Middle frontal gyrus (tissue), 1 donor: ENCODE measurements around the gene LCN15.
"Not testable (repeated sequence)": the region's sequence is repeated elsewhere in the genome, so short reads cannot be mapped to it uniquely, and the experiment has no call there.

Experiments used
- DNase-seq: peaks from one replicate; pipeline ENCODE4 v3.0.0-alpha.2; 2015; ENCODE audit warnings: low spot score; ENCODE audit errors: extremely low spot score

LCN15 gene

DNA sequence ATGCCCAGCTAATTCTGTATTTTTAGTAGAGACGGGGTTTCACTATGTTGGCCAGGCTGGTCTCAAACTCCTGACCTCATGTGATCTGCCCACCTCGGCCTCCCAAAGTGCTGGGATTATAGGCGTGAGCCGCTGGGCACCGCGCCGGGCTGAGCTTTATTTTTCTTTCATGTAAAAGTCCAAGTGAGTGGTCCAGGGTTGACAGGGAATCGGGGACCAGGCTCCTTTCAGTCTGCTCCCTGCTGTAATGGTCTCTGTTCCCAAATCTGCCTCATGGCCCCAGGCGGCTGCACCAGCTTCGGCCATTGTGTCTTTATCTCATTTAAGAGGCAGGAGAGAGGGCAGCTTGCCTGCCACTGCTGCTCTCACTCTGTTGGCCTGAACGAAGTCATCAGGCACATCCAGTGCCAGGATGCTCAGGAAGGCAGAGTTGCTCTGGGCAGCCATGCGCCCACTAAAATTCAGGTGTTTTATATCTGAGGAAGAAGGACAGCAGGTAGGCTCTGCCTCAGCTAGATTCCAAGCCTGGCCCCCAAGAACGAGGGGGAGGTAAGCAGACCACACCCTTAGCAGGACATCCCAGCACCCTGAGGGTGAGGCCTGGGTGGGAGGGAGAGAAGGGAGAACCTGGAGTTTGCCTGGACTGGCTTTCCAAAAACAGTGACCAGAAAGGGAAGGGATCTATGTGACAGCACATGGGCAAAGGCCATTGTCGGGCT lies 30.1 kb upstream of the LCN15 start:
- DNase-seq: no peak

DNA sequence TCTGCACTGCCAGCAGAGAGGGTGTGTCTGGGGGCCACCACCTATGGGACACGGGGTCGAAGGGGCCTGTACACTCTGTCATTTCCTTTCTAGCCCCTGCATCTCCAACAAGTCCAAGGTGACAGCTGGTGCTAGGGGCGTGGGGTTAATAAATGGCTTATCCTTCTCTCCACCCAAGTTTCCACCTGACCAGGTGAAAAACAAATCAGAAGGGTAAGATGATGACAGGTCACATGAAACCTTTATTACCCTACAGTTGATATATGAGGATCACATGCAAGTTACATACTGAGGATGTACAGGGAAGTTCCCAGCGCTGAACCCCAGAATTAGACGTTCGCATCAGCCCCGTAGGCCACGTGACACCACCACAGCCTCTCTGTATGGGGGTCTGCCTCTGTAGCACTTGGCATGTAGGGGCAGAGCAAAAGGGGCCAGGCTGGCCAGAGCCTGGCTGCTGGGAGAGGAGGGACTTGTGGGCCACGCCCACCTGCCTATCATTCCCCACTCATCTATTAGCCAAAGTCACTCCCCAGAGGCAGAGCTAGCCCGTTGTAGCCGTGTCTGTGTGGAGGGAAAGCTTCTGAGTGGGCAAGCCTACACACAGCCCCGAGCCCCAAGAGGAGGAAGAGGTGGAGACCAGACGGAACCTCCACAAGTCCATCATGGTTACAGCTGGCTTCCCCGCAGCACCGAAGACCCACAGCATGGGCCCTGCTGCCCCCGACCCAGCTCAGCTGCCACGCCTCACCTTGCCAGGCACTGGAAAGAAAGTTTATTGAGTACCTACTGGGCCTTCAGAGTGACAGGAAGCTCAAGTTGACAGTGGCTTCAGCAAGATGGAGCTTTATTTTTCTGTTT lies 29.0 kb upstream of the LCN15 start:
- no peak for DNase-seq

DNA sequence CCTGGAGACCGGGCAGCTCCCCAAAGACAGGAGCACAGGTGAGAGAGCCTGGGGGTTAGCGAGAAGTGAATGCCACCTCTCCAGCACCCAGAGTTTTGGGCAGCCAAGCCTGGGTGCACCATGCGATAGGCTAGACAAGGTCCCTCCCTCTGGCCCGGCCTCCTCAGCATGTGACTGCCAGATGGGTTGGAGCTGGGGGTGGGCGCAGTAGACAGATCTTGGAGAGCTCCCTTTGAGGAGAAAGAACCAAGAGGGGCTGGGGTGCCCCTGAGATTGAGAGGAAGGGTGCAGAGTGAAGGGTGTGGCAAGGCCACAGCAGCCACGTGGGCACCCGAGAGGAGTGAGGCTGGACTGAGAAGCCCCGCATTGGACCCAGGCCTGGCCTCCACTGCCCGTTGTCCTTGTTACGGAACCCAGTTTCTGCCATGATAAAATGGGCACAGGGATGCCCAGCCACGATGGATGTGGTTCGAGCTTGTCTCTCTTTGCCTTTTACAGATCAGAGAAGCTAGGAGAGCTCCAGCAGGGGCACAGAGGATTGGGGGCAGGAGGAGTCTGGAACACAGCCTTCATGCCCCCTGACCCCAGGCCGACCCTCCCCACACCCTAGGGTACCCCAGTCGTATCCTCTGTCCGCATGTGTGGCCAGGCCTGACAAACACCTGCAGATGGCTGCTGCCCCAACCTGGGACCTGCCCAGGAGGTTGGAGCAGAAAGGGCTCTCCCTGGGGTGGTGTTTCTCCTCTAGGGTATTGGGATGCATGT lies 28.2 kb upstream of the LCN15 start:
- no peak for DNase-seq

DNA sequence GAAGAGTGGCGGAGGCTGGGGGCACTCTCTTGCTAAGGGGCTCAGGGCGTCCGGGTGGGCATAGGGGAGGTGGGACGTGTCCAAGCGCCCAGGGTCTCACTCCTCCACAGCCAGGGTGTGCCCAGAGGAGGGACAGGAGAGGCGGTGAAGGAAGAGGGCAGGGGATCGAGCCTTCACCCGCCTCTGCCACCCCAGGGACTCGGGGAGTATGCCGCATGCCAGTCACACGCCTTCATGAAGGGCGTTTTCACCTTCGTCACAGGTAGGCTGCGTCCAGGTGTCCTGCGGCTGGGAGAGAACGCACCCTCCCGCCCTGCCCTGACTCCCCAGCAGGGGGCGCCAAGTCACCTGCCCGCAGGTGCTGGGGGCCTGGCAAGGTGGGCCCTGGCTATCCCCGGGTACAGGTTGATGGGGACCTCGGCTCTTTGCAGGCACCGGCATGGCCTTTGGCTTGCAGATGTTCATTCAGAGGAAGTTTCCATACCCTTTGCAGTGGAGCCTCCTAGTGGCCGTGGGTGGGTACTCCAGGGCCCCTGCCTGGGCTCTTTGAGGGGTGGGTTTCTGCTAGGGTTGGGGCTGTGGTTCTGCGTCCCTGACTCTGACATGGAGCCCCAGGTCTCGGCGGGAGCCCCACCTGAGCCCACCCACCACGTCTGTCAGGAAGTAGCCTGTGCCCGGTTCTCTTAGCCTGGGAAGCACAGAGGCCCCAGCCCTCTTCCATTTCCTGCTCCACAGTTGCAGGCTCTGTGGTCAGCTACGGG lies 27.4 kb upstream of the LCN15 start:
- no peak for DNase-seq

DNA sequence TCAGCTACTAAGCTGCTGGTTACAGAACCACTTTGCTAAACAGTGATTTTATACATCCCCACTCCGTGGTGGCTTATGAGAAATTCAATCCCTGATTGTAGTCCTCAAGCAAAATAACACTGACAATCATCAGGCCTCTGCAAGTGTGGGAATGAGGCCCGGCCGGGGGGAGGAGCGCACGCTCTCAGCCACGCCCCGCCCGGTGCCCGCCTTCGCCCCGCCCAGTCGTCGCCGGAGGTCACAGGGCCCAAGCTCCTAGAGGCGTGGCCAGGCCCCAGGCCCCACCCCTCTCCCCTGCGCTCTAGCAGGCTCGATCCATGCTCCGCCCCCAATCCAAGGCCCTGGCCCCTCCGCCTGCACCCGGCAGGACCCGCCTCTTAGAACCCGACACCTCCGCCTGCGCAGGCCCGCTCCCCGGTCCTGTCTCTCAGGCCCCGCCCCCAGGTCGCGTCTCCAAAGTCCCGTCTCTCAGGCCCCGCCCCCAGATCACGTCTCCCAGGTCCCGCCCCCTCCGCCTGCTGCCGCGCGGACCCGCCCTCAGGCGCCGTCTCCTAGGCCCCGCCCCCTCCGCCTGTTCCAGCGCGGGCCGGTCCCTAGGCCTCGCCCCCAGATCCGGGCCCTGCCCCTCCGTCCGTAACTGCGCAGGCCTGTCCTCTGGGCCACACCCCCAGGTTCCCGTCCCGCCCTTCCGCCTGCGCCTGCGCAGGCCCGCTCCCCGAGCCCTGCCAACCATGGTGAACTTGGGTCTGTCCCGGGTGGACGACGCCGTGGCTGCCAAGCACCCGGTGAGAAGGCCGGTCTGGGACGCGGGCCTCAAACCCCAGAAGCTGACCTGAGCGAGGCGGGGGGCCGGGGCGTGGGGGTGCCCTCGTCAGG lies 26.6 kb upstream of the LCN15 start, which contains the start of gene TMEM141:
Gene TMEM141, plus strand, starts transcription at position 705 of the 876 bp plus-strand sequence. Its CDS starts 27 bp downstream, at position 732.
- DNase-seq: peak; percentile 96

DNA sequence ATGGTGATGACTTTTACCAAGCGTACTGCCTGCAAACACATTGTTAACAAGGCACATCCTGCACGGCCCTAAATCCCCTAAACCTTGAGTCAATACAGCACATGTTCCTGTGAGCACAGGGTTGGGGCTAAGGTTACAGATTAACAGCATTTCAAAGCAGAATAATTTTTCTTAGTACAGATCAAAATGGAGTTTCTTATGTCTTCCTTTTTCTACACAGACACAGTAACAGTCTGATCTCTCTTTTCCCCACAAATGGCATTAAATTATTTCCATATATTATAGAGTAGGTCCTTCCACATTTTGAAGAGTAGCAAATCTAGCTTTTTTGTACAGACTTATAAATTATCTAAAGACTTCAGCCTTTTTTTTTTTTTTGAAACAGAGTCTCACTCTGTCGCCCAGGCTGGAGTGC lies 25.2 kb upstream of the LCN15 start:
- DNase-seq: no peak

DNA sequence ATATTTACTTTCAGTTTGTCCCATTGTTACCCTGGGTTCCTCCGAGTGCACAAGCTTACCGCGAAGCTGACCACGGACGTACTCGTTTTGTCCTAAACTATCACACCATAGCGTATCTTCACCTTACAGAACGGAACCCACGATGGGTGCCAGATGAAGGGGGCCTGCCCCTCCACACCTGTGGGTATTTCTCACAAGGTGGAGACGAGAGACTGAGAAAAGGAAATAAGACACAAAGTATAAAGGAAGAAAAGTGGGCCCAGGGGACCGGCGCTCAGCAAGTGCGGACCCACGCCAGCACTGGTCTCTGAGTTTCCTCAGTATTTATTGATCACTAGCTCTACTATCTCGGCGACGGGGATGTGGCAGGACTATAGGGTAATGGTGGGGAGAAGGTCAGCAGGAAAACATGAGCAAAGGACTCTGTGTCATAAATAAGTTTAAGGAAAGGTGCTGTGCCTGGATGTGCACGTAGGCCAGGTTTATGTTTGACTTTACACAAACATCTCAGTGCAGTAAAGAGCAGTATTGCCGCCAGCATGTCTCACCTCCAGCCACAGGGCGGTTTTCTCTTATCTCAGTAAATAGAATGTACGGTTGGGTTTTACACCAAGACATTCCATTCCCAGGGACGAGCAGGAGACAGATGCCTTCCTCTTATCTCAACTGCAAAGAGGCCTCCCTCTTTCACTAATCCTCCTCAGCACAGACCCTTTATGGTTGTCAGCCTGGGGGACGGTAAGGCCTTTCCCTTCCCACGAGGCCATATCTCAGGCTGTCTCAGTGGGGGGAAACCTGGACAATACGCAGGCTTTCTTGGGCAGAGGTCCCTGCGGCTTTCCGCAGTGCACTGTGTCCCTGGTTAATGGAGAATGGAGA lies 24.6 kb upstream of the LCN15 start:
- DNase-seq: not testable (repeated sequence)

DNA sequence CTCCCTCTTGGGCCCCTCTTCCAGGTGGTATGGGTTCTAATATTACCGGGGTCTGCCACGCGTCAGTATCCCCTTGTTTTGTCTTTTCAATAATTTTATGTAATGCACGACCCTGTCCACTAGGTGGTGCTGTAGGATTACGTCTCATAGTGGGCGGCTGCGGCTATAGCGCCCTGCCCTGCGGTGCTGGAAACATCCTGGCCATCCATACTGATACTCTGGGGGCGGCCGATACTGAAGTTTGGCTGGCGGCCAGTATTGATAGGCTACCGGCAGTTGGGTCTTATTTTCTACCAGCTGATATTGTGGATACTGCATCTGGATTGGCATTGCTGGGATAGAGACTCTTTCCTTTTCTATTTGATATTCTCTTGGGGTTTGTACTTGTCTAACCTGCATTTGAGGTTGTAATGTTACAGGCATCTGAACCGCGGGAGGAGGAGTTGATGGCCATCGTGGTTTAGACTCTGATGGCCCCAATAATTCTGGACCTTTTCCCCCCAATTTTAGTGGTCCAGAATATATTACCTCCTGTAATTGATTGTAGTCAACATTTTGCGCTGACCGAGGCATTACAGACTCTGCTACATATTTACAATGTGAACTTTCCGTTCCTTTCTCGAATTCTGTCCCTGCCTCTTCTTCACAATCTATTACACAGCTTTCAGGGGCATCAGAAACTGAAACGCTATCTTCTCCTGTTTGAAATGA lies 23.5 kb upstream of the LCN15 start:
- peak; percentile 69 for DNase-seq

DNA sequence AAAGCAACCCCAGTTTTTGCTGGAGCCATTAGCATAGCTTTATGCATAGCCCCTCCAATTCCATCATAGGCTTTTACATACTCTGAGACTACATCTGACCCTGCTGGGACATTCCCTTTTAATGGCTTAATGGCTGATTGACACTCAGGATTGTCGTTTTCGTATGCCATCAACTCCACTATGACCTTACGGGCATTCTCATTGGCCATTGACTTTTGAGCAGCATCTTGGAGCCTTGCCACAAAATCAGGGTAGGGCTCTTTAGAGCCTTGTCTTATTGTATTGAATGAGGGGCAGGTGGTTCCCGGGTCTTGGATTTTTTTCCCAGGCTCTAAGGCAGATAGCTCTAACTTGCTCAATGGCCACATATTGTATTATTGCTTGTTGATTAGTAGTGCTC lies 22.7 kb upstream of the LCN15 start:
- not testable (repeated sequence) for DNase-seq

DNA sequence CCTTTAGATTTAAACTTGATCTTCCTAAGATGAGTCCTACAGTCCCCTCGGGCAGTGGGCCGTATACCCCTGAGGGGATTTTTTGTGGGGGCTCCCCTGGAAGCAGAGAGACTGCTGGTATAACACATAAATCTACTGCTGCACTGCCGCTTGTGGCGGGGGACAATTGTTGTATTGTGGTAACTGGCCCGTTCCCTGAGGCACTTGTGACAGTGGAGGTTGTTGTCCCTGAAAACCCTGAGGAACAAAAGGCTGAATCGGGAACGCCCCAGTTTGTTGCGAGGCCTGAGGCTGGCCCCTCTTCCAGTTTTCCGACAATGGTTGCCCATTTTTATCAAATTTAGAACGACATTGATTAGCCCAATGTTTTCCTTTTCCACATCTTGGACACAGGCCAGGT lies 22.1 kb upstream of the LCN15 start:
- peak; percentile 17 for DNase-seq

DNA sequence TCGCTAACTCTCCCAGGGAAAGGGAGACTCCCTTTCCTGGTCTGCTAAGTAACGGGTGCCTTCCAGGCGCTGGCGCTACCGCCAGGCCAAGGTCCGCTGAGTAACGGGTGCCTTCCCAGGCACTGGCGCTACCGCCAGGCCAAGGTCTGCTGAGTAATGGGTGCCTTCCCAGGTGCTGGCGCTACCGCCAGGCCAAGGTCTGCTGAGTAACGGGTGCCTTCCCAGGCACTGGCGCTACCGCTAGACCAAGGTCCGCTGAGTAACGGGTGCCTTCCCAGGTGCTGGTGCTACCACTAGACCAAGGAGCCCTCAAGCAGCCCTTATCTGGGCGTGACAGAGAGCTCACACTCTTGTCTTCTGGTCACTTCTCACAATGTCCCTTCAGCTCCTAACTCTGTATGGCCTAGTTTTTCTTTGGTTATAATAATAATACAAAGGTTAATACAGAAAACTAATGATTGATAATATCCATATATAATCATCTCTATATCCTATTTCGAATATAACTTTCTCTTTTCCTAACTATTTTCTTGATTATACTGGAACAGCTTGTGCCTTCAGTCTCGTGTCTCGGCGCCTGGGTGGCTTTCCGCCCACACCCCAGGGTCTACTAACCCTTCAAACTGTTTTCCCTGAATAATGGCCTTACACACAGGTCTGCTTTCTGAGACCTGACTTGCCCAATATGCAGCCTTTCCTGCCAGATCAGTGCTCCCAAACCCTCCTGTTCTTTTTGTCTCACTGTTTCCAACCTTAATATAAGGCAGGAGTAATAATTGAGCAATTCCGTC lies 21.4 kb upstream of the LCN15 start:
- DNase-seq: not testable (repeated sequence)

DNA sequence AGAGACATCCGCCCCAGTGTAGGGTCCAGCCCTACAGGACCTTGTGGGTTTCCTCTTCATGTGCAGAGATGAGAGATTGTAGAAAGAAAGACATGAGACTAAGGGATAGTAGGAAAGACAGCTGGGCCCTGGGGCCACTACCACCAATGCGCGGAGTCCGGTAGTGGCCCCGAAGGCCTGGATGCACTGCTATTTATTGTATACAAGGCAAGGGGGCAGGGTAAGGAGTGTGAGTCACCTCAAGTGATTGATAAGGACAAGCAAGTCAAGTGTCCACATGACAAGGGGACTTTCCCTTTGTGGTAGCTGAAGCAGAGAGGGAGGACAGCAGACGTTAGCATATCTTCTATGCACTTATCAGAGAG lies 20.7 kb upstream of the LCN15 start:
- DNase-seq: no peak

DNA sequence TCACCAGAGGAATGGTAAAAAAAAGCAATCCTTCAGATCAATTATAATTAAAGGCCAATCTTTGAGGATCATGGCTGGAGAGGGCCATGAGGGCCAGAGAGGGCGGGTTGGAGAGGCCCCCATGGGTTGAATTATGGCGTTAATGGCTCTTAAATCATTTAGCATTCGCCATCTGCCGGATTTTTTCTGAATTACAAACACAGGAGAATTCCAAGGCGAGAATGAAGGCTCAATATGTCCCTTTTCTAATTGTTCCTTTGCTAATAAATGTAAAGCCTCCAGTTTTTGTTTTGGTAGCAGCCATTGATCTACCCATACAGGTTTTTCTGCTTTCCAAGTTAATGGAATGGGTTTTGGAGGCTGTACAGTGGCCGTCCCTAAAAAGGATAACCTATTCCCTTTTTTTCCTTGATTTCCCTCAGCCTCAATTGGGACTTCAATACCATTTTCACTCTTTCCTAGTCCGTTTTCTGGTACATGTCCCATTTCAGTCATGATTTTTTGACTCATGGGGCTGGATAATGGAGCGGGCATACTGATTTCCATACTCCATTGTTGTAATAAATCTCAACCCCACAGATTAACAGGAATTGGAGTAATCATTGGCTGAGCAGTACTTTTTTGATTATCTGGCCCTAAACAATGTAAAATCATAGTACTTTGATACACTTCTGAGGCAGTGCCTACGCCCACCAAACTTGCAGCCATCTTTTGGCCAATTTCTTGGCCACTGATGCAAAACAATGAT lies 20.1 kb upstream of the LCN15 start:
- no peak for DNase-seq

DNA sequence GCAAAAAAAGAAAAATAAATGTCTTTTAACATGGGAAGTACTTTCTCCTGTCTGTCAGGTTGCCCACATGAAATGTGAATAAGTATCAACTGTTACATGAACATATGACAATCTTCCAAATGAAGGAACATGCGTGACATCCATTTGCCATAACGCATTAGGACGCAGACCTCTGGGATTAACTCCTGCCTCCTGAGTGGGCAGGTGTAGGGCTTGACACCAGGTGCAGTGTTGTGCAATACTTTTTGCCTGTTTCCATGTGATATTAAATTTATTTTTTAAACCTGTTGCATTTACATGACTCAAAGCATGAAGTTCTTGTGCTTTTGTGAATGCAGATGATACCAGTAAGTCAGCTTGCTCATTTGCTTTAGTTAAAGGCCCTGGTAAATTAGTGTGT lies 18.1 kb upstream of the LCN15 start:
- no peak for DNase-seq

DNA sequence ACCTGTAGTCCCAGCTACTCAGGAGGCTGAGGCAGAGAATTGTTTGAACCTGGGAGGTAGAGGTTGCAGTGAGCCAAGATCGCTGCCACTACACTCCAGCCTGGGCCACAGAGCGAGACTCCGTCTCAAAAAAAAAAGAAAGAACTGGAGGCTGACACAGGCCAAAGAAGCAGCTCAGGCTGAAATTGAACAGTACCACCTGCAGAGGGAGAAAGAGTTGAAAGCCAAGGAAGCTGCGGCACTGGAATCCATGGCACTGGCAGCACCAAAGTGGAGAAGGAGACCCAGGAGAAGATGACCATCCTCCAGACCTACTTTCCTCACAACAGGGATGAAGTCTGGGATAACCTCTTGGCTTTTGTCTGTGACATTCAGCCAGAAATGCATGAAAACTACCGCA lies 15.5 kb upstream of the LCN15 start:
- DNase-seq: no peak

DNA sequence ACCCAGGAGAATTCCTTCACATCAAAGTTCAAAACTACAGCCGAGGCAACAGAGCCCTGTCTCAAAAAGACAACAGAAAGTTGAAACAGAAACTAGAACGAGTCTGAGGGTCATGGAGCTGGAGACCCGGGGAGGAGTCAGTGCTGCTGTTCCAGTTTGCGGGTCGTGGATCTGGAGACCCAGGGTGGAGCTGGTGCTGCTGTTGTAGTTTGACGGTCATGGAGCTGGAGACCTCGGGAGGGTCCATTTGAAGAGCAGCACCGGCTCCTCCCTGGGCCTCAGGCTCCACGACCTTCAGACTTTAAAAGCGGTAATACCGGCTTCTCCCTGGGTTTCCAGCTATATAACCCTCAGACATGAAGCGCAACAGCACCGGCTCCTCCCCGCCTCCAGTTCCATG lies 13.0 kb upstream of the LCN15 start:
- no peak for DNase-seq

DNA sequence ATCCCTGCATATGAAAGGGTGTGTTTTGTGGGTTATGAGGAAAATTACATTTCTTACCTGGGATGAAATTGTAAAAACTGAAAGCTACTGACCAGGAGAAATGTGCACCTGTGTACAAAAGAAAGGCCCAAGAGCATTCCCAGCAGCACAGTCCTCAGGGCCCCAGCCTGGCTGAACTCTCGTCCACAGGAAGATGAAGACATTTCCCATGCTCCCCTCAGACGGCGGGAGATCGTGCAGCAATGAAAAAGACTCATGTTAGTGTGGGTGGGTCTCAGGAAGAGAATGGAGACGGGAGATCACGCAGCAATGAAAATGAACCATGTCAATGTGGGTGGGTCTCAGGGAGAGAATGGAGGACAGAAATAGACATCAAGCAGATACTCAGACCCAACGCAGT lies 12.6 kb upstream of the LCN15 start:
- no peak for DNase-seq
